Measurements from ENCODE around the gene VAPB. TPM values are rescaled to one million over a fixed set of nuclear protein-coding genes. Genes with fewer than 3 reads are reported as not detected.

VAPB gene, protein sequence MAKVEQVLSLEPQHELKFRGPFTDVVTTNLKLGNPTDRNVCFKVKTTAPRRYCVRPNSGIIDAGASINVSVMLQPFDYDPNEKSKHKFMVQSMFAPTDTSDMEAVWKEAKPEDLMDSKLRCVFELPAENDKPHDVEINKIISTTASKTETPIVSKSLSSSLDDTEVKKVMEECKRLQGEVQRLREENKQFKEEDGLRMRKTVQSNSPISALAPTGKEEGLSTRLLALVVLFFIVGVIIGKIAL
- 12.2 and 18.0 TPM in 2 replicates for total RNA-seq

DNA sequence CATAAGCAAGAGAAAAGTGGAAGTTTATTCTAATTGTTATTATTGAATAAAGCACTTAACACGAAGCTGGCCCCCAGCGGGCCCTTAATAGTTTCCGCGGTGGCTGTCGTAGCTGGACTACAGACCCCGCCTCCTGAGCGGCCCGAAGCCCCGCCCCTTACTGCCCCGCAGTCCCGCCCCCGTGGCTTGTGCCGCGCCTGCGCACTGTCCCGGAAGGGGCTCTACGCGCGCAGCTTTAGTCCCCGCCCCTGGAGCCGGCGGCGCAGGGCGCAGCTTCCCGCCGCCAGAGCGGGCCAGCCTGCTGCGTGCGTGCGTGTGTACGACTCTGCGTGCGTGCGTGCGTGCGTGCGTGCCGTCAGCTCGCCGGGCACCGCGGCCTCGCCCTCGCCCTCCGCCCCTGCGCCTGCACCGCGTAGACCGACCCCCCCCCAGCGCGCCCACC, at the start of gene VAPB:
TSS of gene VAPB (plus strand) at position 348 of the 442 bp plus-strand sequence. CDS start 231 bp downstream, outside the sequence.

Other genes with a start within 250 kb of the VAPB start
- not detected in 2 replicates for gene ANKRD60, start 160.6 kb upstream of the VAPB start, total RNA-seq
- 18.6 and 19.2 TPM in 2 replicates for gene RAB22A, start 79.5 kb upstream of the VAPB start, total RNA-seq
- gene APCDD1L, start 126.2 kb downstream of the VAPB start, total RNA-seq: 3.6 and 17.5 TPM in 2 replicates